Measurements from ENCODE around the gene LRWD1.

LRWD1 gene

GRCh38 chr7:102468478-102469350, 3.9 kb downstream of the LRWD1 start:
- DNase-seq (ENCODE audit: extremely low read depth, low read depth): no peak
- no peak for TF ChIP-seq CTCF (IDR thresholded peaks at IDR 0.05; ENCODE audit: low read depth, low read length, missing control alignments)

DNA sequence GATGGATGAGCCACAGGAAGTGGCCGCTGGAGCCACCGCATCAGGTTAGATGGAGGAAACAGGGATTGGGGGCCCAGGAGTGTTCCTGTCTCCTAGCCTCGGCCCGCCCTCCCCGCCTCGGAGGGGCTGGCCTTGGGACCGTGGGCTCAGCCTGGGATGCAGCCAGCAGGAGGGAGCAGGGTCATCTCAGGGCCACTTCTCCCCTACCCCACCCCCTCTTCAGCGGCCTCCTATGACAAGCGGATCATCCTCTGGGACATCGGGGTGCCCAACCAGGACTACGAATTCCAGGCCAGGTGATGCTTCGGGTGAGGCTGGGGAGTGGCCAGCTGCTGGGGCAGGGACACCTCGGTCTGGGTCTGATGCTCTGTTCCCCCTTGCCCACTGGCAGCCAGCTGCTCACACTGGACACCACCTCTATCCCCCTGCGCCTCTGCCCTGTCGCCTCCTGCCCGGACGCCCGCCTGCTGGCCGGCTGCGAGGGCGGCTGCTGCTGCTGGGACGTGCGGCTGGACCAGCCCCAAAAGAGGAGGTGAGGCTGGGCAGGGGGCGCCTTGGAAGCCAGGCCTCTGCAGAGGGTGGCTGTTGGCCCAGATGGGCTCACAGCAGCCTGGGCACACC, 4.7 kb downstream of the LRWD1 start:
- H3K4me3 ChIP-seq (replicated peaks; ENCODE audit: low read depth, low read length): no peak overlapping the region
- no peak for DNase-seq (ENCODE audit: extremely low read depth, low read depth)
- no peak for TF ChIP-seq CTCF (IDR thresholded peaks at IDR 0.05; ENCODE audit: low read depth, low read length, missing control alignments)

More at GRCh38 chr7:102468478-102469350, 3.9 kb downstream of the LRWD1 start:
- H3K4me3 ChIP-seq (replicated peaks; ENCODE audit: low read depth, low read length): no peak overlapping the region

- no peak overlapping the region for H3K4me3 ChIP-seq (replicated peaks; ENCODE audit: low read depth, low read length)
- no peak for DNase-seq (ENCODE audit: extremely low read depth, low read depth)
- TF ChIP-seq CTCF (IDR thresholded peaks at IDR 0.05; ENCODE audit: low read depth, low read length, missing control alignments): no peak
These were observed 5.4 kb downstream of the LRWD1 start for GRCh38 chr7:102469972-102470825.

DNA sequence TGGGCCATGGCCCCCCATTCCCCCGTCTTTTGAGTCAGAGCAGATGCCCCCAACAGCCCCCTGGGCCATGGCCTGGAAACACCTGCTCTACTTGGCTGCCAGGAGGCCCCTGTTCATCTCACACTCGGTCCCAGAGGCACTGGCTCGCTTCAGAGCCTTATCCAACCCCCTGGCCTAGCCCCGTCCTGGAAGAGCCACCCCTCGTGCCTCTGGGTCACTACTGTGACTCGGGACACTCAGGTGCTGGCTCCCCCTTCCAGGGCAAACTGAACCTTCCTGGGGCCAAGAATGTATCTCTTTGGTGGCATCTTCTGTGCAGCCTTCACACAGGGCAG, 7.0 kb downstream of the LRWD1 start:
- TF ChIP-seq CTCF (IDR thresholded peaks at IDR 0.05; ENCODE audit: low read depth, low read length, missing control alignments): no peak
- no peak overlapping the region for H3K4me3 ChIP-seq (replicated peaks; ENCODE audit: low read depth, low read length)
- DNase-seq (ENCODE audit: extremely low read depth, low read depth): no peak

- TF ChIP-seq CTCF (IDR thresholded peaks at IDR 0.05; ENCODE audit: low read depth, low read length, missing control alignments): no peak
- no peak overlapping the region for H3K4me3 ChIP-seq (replicated peaks; ENCODE audit: low read depth, low read length)
- no peak for DNase-seq (ENCODE audit: extremely low read depth, low read depth)
These were observed 7.6 kb downstream of the LRWD1 start for GRCh38 chr7:102472126-102473041.

Data from HFF-Myc (cell line).